ENCODE results near the gene CLDN9. TPM values are rescaled to one million over a fixed set of nuclear protein-coding genes. Genes with fewer than 3 reads are reported as not detected.

CLDN9 gene
- total RNA-seq, 1 experiment from 2014 or later, result 1.3 TPM

DNA sequence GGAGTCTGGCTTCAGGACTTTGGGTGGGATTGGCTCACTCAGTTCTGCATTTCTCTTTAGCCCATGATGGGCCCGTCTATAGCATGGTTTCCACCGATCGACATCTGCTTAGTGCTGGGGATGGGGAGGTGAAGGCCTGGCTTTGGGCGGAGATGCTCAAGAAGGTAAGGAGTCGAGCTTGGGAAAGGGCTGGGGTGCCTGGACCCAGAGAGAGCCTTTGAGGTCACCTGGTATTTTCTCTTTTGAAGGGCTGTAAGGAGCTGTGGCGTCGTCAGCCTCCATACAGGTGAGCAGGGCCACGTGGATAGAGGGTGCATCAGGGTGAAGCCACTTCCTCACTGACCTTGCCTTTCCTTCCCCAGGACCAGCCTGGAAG, 13.3 kb downstream of the CLDN9 start:
- Mint-ChIP-seq H3K27me3 (ENCODE audit: low read depth) (peaks cover 4% of the 10 kb centered on the region), H3K9me3 (no peaks in the 10 kb centered on the region), H3K36me3 (ENCODE audit: insufficient read depth in 1 of 3, low read depth in 3 of 3) (peaks cover 16 to 51% (median 42%) of the 10 kb centered on the region in 3 experiments), H3K27ac (no peak overlapping the region), H3K4me1 (peaks cover 22 to 47% of the 10 kb centered on the region in 2 experiments), H3K4me3 (no peak overlapping the region; a peak in 1 of 5 replicates)
- Histone ChIP-seq H2BK15ac (ENCODE audit: low read depth, low read length) (no peak overlapping the region), H3T11ph (ENCODE audit: low read length) (no peak overlapping the region), H2BK5ac (ENCODE audit: insufficient read length, low read length) (no peak overlapping the region), H2BK12ac (ENCODE audit: insufficient read length, low read depth, low read length) (no peak overlapping the region), H2BK120ac (ENCODE audit: low read depth, low read length, poor library complexity, severe bottlenecking) (no peak overlapping the region), H3K27me3 (ENCODE audit: insufficient read depth, low read length) (no peaks in the 10 kb centered on the region), H3K27ac (ENCODE audit: insufficient read length, low read depth, low read length) (no peak overlapping the region), H3K18ac (ENCODE audit: insufficient read length, low read depth, low read length) (no peak overlapping the region), H3K79me1 (ENCODE audit: insufficient read depth, low read depth, low read length, poor library complexity, severe bottlenecking) (no peaks in the 10 kb centered on the region), H3K23me2 (ENCODE audit: insufficient read length, low read depth, low read length, poor library complexity, severe bottlenecking) (peaks cover 22% of the 10 kb centered on the region), H2AK5ac (ENCODE audit: insufficient read length, low read length) (no peak overlapping the region), H3K4ac (ENCODE audit: low read depth, low read length) (no peak overlapping the region), H4K20me1 (ENCODE audit: control insufficient read depth, insufficient read depth, insufficient read length) (no peaks in the 10 kb centered on the region), H3K79me2 (ENCODE audit: insufficient read depth, low read length) (no peaks in the 10 kb centered on the region), H3K4me2 (ENCODE audit: insufficient read depth, insufficient read length, low read length) (no peak overlapping the region), H2BK20ac (ENCODE audit: low read depth, low read length, poor library complexity, severe bottlenecking) (no peak overlapping the region), H2AFZ (ENCODE audit: low read length) (no peak overlapping the region), H4K8ac (replicated peaks; ENCODE audit: insufficient read length, low read depth, low read length) (no peak overlapping the region), H3K56ac (ENCODE audit: insufficient read length, low read depth, low read length) (no peak overlapping the region), H3K23ac (ENCODE audit: insufficient read length, low read depth, low read length) (no peak overlapping the region), H3K9me3 (ENCODE audit: control insufficient read depth, low read depth, low read length) (no peaks in the 10 kb centered on the region), H3K4me1 (ENCODE audit: insufficient read depth, low read length) (peaks cover 2% of the 10 kb centered on the region; the same call in 1 of the 2 replicates), H4K91ac (ENCODE audit: insufficient read length, low read depth, low read length) (no peak overlapping the region), H3K14ac (ENCODE audit: insufficient read depth, low read length) (no peak overlapping the region), H4K5ac (ENCODE audit: insufficient read length, low read depth, low read length) (no peak overlapping the region), H3K9ac (ENCODE audit: extremely low read depth, insufficient read length, low read length) (no peak overlapping the region)
- peak; percentile 23 for DNase-seq
- WGBS (ENCODE audit: extremely low coverage, insufficient read length, low lambda C conversion rate), result no CpG with 5 or more reads among the region's 8 CpGs
- TF ChIP-seq, protein P1, sequence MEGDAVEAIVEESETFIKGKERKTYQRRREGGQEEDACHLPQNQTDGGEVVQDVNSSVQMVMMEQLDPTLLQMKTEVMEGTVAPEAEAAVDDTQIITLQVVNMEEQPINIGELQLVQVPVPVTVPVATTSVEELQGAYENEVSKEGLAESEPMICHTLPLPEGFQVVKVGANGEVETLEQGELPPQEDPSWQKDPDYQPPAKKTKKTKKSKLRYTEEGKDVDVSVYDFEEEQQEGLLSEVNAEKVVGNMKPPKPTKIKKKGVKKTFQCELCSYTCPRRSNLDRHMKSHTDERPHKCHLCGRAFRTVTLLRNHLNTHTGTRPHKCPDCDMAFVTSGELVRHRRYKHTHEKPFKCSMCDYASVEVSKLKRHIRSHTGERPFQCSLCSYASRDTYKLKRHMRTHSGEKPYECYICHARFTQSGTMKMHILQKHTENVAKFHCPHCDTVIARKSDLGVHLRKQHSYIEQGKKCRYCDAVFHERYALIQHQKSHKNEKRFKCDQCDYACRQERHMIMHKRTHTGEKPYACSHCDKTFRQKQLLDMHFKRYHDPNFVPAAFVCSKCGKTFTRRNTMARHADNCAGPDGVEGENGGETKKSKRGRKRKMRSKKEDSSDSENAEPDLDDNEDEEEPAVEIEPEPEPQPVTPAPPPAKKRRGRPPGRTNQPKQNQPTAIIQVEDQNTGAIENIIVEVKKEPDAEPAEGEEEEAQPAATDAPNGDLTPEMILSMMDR (conservative IDR thresholded peaks at IDR 0.05), result no peak
